Muscle layer of duodenum (tissue), 2 donors: Measurements from ENCODE around the gene COL18A1.
"Not testable (repeated sequence)": the region's sequence is repeated elsewhere in the genome, so short reads cannot be mapped to it uniquely, and the experiment has no call there.

ENCODE experiments used
- H3K27ac ChIP-seq: one replicate; pipeline ENCODE4 v1.7.0; 2013; ENCODE audit warnings: mild to moderate bottlenecking, low read length
- H3K27me3 ChIP-seq: one replicate; pipeline ENCODE4 v1.7.0; 2013; ENCODE audit warnings: low read depth, mild to moderate bottlenecking, control low read depth, low read length
- H3K36me3 ChIP-seq, 2 donors: one replicate each; pipeline ENCODE4 v1.7.0; 2013; ENCODE audit warnings: low read length in 2 of 2, control low read depth in 1 of 2, mild to moderate bottlenecking in 1 of 2; ENCODE audit not compliant: insufficient read depth in 2 of 2, control insufficient read depth in 1 of 2
- H3K4me1 ChIP-seq, 2 donors: one replicate each; pipeline ENCODE4 v1.7.0; 2013; ENCODE audit warnings: low read length in 2 of 2, mild to moderate bottlenecking in 2 of 2, control low read depth in 1 of 2, moderate library complexity in 1 of 2; ENCODE audit not compliant: insufficient read depth in 2 of 2, control insufficient read depth in 1 of 2
- H3K4me3 ChIP-seq, 2 donors: one replicate each; pipeline ENCODE4 v1.7.0; 2013; ENCODE audit warnings: low read length in 2 of 2, low read depth in 1 of 2, mild to moderate bottlenecking in 1 of 2
- H3K9me3 ChIP-seq, 2 donors: one replicate each; pipeline ENCODE4 v1.7.0; 2013; ENCODE audit warnings: low read length in 2 of 2, control low read depth in 1 of 2, mild to moderate bottlenecking in 1 of 2; ENCODE audit not compliant: control insufficient read depth in 1 of 2
- donor health status: healthy.

The COL18A1 gene

DNA sequence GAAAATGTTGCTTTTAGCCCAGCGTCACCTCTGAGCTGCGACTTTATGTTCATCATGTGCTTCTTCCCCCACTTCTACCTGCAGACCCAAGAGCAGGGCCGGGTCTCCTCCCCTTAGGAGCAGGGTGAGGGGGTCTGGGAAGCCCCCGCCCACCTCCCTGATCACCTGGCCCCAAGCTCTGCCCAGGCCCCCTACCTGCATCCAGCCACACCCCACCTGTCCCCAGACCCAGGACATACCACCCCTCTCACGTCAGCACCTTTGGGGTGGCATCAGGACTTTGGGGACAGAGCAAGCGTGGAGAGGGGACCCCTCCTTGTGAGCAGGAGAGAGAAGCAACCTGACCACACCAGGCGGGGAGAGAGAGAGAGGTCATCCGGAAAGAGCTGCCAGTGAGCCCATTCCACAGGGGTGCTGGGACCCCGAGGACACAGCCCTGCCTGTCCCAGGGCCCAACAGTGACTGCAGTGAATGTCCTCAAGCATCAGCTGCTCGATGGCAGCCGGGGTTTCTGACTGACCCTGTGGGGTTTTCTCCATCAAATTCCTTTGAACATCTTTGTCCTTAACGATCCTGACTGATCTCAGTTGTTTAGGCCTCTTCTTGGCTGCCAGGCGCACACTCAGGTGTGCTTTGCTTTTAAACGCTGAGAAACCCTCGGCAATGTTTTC, 42.8 kb upstream of the COL18A1 start:
- Histone ChIP-seq H3K27me3 (no peaks in the 10 kb centered on the region), H3K9me3 (no peaks in the 10 kb centered on the region), H3K27ac (no peak overlapping the region), H3K4me3 (no peak overlapping the region), H3K4me1 (peaks cover 4 to 9% of the 10 kb centered on the region in 2 donors), H3K36me3 (peaks cover 0 to 5% of the 10 kb centered on the region in 2 donors)

- no peaks in the 10 kb centered on the region for H3K9me3 ChIP-seq
- no peak overlapping the region for H3K27ac ChIP-seq
- peaks cover 0 to 5% of the 10 kb centered on the region in 2 donors for H3K36me3 ChIP-seq
- no peak overlapping the region for H3K4me3 ChIP-seq
- no peaks in the 10 kb centered on the region for H3K27me3 ChIP-seq
- peaks cover 4 to 6% of the 10 kb centered on the region in 2 donors for H3K4me1 ChIP-seq
Measured at GRCh38 chr21:45362748-45363145, 42.2 kb upstream of the COL18A1 start.

DNA sequence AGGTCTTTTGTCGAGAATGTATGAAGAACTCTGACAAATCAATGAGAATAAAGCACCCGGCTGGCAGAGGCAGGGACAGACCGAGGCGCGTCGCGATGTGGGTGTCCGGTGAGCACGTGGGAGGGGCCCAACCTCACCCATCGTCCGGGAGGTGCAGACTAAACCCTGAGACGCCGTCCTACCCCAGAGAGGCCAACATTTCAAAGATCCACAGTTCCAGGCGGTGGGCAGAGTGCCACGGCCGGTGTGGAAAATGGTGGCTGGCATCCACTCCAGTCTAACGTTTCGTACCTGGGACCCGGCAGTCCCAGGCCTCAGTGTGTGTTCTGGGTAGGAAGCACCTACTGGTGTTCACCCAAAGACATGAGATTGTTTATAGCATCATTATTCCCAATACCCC, 41.7 kb upstream of the COL18A1 start:
- not testable (repeated sequence) for H3K27ac ChIP-seq, H3K27me3 ChIP-seq, H3K36me3 ChIP-seq, H3K9me3 ChIP-seq, H3K4me3 ChIP-seq, H3K4me1 ChIP-seq

DNA sequence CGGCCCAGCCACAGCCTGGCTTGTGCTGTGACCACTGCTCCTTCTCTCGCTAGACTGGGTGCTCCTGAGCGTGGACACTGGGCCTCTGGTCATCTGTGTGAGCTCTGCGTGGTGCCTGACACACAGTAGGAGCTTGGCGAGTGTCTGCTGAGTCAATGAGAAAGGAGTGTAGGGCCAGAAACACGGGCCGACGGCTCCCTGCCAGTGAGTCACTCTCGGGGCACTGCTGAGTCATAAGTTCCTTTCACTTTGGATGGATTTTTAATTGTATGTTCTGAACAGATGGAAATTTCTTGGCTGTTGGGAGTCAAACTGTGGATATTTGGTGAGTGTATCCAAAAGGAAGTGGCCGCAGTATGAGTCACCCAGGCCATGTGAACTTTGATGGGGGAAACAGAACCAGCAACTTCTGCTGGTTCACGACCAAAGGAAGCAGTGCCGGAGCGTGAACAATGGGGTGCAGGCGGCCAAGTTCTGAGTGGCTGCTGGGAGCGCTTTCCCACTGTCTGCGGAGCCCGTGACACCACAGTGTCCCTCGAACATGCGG, 41.0 kb upstream of the COL18A1 start:
- Histone ChIP-seq H3K27me3 (no peaks in the 10 kb centered on the region), H3K27ac (peak overlapping the region; percentile 77), H3K4me3 (no peak overlapping the region), H3K9me3 (no peaks in the 10 kb centered on the region), H3K4me1 (peaks cover 4 to 6% of the 10 kb centered on the region in 2 donors), H3K36me3 (peaks cover 0 to 5% of the 10 kb centered on the region in 2 donors)

DNA sequence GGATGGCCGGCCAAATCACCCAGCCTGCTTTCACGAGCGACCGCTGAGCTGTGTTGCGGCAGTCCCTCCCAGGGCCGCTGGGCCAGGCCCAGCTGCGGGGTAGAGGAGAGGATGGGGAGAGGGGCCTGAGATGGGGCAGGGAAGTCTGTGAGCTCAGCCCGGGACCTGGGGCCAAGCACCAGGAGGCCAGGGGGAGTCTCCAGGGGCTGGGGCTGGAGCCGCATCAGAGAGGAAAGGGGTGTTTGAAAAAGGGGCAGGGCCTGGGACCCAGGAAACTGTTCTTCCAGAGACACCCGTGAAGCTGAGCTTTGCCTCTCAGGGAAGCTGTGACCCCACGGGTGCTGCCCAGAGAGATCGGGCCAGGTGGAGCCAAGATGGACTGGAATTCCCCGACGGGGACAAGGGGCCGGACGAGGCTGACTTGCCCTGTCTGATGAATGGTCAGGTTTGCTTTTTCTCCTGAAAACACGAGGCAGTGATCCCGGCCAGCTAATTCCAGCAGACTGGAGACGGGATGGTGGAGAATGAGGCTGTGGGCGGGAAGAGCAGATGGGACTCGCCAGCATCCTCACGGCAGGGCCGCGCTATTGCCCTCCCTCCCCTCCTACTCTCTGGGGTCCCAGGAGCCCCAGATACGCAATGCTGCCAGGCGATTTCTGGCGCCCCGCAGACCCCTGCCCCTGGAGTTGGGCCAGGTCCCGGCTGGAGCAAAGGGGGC, 40.3 kb upstream of the COL18A1 start:
- Histone ChIP-seq H3K27me3 (no peaks in the 10 kb centered on the region), H3K4me3 (no peak overlapping the region), H3K4me1 (peaks cover 4 to 6% of the 10 kb centered on the region in 2 donors), H3K27ac (peak overlapping the region; percentile 60), H3K36me3 (peaks cover 0 to 5% of the 10 kb centered on the region in 2 donors), H3K9me3 (no peaks in the 10 kb centered on the region)

DNA sequence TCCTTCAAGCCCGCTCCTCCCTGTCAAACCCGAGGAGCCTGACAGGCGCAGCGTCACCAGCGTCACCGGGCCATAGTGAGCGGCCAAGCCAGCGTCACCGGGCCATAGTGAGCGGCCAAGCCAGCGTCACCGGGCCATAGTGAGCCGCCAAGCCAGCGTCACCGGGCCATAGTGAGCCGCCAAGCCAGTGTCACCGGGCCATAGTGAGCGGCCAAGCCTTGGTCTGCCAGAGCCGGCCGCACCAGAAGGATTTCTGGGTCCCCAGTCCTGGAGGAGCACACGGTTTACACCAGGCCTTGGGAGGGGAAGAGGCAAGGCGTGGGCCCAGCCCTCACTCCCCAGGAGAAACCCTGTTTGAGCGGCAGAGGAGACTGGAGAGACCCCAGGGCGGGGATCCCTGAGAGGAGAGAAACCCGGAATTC, 39.8 kb upstream of the COL18A1 start:
- H3K9me3 ChIP-seq, result no peaks in the 10 kb centered on the region
- H3K36me3 ChIP-seq, result peaks cover 0 to 5% of the 10 kb centered on the region in 2 donors
- H3K27ac ChIP-seq, result no peak overlapping the region
- H3K4me3 ChIP-seq, result no peak overlapping the region
- no peaks in the 10 kb centered on the region for H3K27me3 ChIP-seq
- H3K4me1 ChIP-seq, result peaks cover 4 to 6% of the 10 kb centered on the region in 2 donors

- Histone ChIP-seq H3K4me3 (no peak overlapping the region), H3K27ac (no peak overlapping the region), H3K4me1 (peaks cover 4 to 6% of the 10 kb centered on the region in 2 donors), H3K9me3 (no peaks in the 10 kb centered on the region), H3K27me3 (no peaks in the 10 kb centered on the region), H3K36me3 (peaks cover 0 to 5% of the 10 kb centered on the region in 2 donors)
Measured at GRCh38 chr21:45365608-45366241, 39.2 kb upstream of the COL18A1 start.

DNA sequence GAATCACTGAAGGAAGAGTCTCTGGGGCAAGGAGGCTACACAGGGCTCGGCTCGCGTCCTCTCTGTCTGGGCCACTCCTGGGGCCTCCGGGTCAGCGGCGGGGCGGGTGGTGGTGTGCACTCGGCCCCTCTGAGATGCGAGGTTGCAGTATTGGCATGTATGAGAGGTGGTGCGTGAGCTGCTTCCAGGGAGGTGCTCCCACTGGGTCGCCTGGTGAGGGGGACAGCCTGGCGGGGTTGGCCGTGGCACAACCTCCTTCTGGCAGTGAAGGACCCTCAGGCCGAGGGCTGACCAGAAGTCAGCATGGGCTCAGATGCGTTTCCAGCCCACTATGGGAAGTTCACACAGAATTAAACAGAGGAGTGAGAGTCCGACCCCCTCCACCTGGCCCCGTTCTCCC, 38.5 kb upstream of the COL18A1 start:
- Histone ChIP-seq H3K4me1 (peaks cover 4 to 6% of the 10 kb centered on the region in 2 donors), H3K27me3 (no peaks in the 10 kb centered on the region), H3K27ac (no peak overlapping the region), H3K9me3 (no peaks in the 10 kb centered on the region), H3K36me3 (peaks cover 0 to 5% of the 10 kb centered on the region in 2 donors), H3K4me3 (no peak overlapping the region)

DNA sequence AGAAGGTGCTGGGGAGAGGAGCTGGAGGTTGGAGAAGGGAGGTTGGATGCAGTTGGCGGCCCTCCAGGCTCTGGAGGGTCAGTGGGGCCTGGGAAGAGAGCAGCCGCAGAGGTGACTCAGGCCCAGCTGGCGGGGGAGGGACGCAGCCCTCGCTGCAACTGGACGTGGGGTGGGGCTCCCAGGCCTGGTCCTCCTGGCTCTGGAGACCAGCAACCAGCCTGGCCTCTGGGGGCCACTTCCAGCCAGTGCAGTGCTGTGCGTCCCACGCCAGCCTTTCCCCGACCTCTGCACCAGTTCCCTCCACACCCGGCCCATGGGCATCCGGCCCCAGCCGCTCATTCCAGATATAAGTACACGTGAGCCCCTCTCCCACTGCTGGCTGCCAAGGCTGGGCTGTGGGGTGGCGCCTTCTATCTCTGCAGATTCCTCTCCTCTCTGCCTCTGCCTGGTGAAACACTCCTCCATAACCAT, 38.0 kb upstream of the COL18A1 start:
- no peak overlapping the region for H3K27ac ChIP-seq
- no peaks in the 10 kb centered on the region for H3K27me3 ChIP-seq
- H3K36me3 ChIP-seq, result peaks cover 0 to 5% of the 10 kb centered on the region in 2 donors
- H3K4me1 ChIP-seq, result peaks cover 4 to 6% of the 10 kb centered on the region in 2 donors
- H3K9me3 ChIP-seq, result no peaks in the 10 kb centered on the region
- H3K4me3 ChIP-seq, result no peak overlapping the region

GRCh38 chr21:45367402-45368351, 37.3 kb upstream of the COL18A1 start:
- H3K27me3 ChIP-seq, result no peaks in the 10 kb centered on the region
- no peak overlapping the region for H3K27ac ChIP-seq
- H3K36me3 ChIP-seq, result peaks cover 0 to 5% of the 10 kb centered on the region in 2 donors
- peaks cover 4 to 6% of the 10 kb centered on the region in 2 donors for H3K4me1 ChIP-seq
- no peaks in the 10 kb centered on the region for H3K9me3 ChIP-seq
- H3K4me3 ChIP-seq, result no peak overlapping the region
